GM12878 (cell line): ENCODE data around the gene SYNJ2.

Experiments used
- CREB1 ChIP-seq: IDR thresholded peaks from 2 replicates; pipeline ENCODE4 v1.6.1; 2012; ENCODE audit warnings: low read depth, mild to moderate bottlenecking, inconsistent platforms
- CTCF ChIP-seq, 3 experiments: IDR thresholded peaks in 2 of 3; conservative IDR thresholded peaks in 1 of 3; 2 replicates each; pipeline ENCODE4 v1.5.1; 2011; ENCODE audit warnings: low read depth in 3 of 3, low read length in 3 of 3, mild to moderate bottlenecking in 3 of 3, control low read depth in 2 of 3, moderate library complexity in 2 of 3, inconsistent platforms in 1 of 3, mixed read lengths in 1 of 3; ENCODE audit not compliant: control insufficient read depth in 2 of 3, insufficient read depth in 1 of 3; ENCODE audit errors: extremely low read depth in 1 of 3
- HDAC2 ChIP-seq: fragments of 200-600 bp; sonication (generic); IDR thresholded peaks from 2 replicates; pipeline ENCODE4 v1.6.1; 2017
- POLR2A ChIP-seq: IDR thresholded peaks from 2 replicates; pipeline ENCODE4 v1.6.1; 2011; ENCODE audit warnings: low read depth, mild to moderate bottlenecking, low read length
- POLR2AphosphoS5 ChIP-seq: IDR thresholded peaks from 2 replicates; pipeline ENCODE4 v1.6.1; 2011; ENCODE audit warnings: mild to moderate bottlenecking, low read length, inconsistent platforms
- SIN3A ChIP-seq: IDR thresholded peaks from 2 replicates; pipeline ENCODE4 v1.6.1; 2012; ENCODE audit warnings: low read depth, low read length, improper control_type of control experiment
- SUPT20H ChIP-seq: IDR thresholded peaks from 2 replicates; pipeline ENCODE4 v1.6.1; 2011; ENCODE audit warnings: low read depth, mild to moderate bottlenecking, low read length, moderate library complexity, borderline replicate concordance; ENCODE audit not compliant: control insufficient read depth
- ZZZ3 ChIP-seq: IDR thresholded peaks from 2 replicates; pipeline ENCODE4 v1.6.1; 2011; ENCODE audit warnings: low read depth; ENCODE audit not compliant: control insufficient read depth, insufficient read length

GRCh38 chr6:158033077-158033750, 51.6 kb downstream of the SYNJ2 start:
- TF ChIP-seq SIN3A, result no peak
- no peak for TF ChIP-seq POLR2A
- no peak for TF ChIP-seq HDAC2
- no peak for TF ChIP-seq POLR2AphosphoS5
- no peak for TF ChIP-seq CTCF (IDR thresholded peaks at IDR 0.05 in 2 of 3, conservative IDR thresholded peaks at IDR 0.05 in 1 of 3; ENCODE audit: control insufficient read depth in 2 of 3, extremely low read depth in 1 of 3, insufficient read depth in 1 of 3, low read depth in 3 of 3, low read length in 3 of 3)
- TF ChIP-seq CREB1, result no peak
- no peak for TF ChIP-seq ZZZ3
- TF ChIP-seq SUPT20H, result no peak
